Choroid plexus epithelial cell (primary cell): ENCODE measurements around the gene RASGRP2.
A peak's percentile ranks its signal among the peaks of the same experiment; 100 is the strongest.

ENCODE experiments used
- DNase-seq: peaks from one replicate; pipeline ENCODE4 v3.0.0-alpha.2; 2010; ENCODE audit warnings: low read depth
- H3K4me3 ChIP-seq: 2 replicates; pipeline ENCODE4 v1.5.1; 2011; ENCODE audit warnings: low read depth, mild to moderate bottlenecking, control low read depth, low read length, moderate library complexity
- TF ChIP-seq, protein P1 (sequence below): conservative IDR thresholded peaks from 2 replicates; pipeline ENCODE4 v1.5.1; 2011; ENCODE audit warnings: low read depth, mild to moderate bottlenecking, control low read depth, inconsistent platforms, low read length, moderate library complexity

RASGRP2 gene

DNA sequence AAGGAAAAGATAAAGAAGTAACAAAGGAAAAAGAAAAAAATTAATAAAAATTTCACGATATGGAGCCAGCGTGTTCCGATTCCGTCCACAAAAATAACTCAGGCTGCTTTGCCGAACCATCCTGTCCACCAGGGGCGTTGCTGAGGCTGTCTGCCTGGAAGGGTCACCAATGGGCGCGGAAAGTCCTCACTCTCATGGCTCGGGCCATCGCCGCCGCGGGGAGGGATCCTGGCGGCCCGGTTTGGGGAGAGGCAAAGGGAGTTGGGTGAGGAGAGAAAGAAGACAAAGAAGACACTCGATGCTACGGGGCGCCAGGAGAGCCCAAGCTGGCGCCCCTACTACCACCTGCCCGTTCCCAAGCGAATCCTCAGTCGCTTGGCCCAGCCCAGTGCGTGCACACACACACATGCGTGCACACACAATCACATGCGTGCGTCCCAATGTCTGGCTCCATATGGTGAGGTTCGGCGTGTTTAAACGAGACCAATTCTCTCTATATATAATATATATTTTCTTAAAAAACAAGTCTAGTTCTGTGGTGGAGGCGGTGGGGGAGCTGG is 21.4 kb upstream of the RASGRP2 start:
- DNase-seq = no peak
- no peak overlapping the region for H3K4me3 ChIP-seq
- TF ChIP-seq, protein P1, sequence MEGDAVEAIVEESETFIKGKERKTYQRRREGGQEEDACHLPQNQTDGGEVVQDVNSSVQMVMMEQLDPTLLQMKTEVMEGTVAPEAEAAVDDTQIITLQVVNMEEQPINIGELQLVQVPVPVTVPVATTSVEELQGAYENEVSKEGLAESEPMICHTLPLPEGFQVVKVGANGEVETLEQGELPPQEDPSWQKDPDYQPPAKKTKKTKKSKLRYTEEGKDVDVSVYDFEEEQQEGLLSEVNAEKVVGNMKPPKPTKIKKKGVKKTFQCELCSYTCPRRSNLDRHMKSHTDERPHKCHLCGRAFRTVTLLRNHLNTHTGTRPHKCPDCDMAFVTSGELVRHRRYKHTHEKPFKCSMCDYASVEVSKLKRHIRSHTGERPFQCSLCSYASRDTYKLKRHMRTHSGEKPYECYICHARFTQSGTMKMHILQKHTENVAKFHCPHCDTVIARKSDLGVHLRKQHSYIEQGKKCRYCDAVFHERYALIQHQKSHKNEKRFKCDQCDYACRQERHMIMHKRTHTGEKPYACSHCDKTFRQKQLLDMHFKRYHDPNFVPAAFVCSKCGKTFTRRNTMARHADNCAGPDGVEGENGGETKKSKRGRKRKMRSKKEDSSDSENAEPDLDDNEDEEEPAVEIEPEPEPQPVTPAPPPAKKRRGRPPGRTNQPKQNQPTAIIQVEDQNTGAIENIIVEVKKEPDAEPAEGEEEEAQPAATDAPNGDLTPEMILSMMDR = peak; percentile 47

DNA sequence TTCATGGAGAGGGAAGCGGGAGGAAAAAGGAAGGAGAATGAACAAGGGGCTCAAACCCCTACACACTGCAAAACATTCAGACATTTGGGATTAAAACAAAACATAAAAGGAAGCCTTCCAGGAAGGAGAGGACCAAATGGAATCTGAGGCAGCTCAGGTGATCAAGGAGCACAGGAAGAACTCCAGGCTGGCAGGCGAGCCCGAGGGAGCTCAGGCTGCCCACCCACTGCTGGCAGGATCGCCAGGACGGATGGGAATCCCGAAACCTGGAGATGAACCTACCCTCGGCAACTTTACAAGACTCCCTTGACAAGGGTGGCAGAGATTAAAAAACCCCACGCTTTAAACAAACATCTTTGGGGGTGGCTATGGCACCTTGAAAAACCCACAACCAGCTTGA is 20.8 kb upstream of the RASGRP2 start:
- no peak for DNase-seq
- TF ChIP-seq, protein P1 = no peak
- no peak overlapping the region for H3K4me3 ChIP-seq

DNA sequence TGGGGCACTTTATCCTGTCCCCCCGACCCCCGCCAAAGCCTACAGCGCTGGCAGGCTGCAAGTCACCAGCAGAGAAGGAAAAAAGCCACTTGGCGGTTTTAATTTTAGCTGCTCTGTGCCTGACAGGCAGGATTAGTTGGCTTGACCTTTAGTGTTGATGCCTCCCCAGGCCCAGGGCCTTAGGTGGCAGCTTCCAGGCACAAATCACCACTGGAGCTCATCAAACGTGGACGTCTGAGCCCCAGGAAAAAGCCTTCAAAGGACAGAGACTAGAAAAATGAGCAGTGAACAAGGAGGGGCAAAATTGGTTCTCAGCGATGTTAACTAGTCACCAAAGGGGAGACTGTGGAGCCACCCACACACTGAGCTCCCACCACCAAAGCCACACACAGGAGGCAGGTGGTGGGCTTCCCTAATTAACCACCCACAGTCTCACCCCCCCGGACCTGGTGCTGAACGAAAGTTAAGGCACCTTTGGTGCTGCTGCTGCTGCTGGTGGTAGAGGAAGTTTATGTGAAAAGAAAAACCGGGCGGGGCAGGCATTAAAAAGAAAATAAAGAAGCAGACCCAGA is 20.2 kb upstream of the RASGRP2 start:
- H3K4me3 ChIP-seq = no peak overlapping the region
- TF ChIP-seq, protein P1 = no peak
- no peak for DNase-seq

DNA sequence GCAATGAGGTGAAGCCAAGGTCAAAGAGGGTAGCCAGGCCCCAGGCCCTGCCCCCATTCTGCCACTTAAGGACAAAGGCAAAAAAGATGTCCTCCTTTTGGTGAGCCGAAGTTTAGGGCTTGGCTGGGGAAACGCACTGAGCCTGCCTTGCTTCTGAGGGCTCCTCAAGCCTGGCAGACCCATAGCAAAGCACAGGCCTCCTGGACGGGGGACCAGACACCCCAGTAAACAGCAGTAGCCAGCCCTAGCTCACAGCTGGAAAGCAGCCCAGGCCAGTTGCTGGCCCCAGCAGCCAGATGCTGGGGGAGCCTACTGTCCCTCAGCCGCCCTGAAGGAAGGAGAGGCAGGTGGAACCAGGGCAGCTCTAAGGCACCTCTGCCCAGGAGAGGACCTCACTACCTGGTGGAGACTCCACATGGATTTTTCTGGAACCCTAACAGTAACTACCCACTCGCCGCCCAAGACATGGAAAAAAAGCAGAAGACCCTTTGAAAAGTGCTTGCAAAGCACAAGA is 19.6 kb upstream of the RASGRP2 start:
- H3K4me3 ChIP-seq = no peak overlapping the region
- TF ChIP-seq, protein P1 = no peak
- DNase-seq = peak; percentile 34

DNA sequence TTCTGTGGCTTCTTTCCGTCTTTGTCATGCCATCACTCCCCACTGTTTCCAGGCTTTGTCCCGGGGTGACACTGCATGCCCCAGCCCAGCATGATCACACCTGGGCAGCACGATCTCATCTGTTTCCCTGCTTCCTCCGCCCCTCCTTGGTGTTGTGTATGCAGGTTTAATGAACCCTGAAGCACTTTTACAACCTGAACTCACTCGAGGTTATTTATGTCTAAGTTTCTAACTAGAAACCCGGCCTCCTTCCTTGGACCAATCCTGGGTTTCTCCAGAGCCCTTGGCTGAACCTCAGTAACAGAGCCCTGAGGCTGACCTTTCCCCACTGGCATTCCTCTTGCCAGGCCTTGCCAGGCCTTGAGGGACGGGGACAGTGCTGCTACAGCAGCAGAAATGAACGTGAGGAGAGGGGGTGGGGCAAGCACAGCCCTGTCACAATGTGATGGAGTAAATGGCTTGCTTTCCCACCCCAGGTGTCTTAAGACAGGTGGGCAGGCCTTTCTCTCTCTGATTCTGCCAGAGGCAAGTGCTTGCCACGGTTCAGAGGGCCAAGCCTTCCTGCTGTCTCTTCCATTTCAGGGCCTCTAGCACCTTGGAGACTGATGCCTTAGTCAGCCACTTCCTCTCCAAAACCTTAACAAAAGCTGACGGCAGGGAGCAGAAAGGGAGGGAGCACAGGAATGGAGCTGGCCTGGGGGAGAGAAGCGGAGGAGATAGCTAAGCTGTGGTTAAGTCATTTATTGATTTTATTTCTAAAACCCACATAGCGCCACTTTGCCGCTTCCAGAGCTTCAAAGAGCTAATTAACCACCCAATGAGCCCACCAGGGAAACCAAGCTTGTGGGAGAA is 19.0 kb upstream of the RASGRP2 start:
- H3K4me3 ChIP-seq = no peak overlapping the region
- DNase-seq = peak; percentile 85

DNA sequence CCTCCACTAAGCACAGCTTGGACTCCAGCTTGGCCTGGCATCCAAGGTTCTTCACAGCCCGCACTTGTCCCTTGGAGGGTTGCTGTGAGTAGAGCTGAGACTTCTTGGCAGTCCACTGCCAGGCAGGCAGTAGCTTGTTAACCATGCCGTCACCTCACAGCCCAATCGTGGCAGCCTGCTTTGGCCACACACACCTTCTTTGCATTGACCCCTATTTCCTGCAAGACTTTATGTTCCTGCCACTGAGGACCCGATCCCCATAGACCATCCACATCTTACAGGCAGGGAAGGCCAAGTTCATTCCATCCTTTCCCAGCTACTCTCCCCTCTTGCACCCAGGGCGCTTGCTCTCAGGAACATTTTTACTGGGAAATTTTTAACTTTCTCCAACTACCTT is 18.3 kb upstream of the RASGRP2 start:
- TF ChIP-seq, protein P1 = no peak
- H3K4me3 ChIP-seq = no peak overlapping the region
- no peak for DNase-seq

More for the DNA sequence above, 19.0 kb upstream of the RASGRP2 start:
- TF ChIP-seq, protein P1 = no peak
